PC-3 (cell line): ENCODE measurements around the gene UFL1. TPM values are rescaled to one million over a fixed set of nuclear protein-coding genes. Genes with fewer than 3 reads are reported as not detected.

ENCODE experiments used
- ATAC-seq: fragments of 200-7000 bp; cut with Tn5 transposase; 2 replicates; pipeline ENCODE4 v1.9.1; 2020; ENCODE audit warnings: mild to moderate bottlenecking, moderate library complexity
- BruUV-seq: library from RNA; stranded (reverse); fragments of 400-500 nt; replicated peaks from 2 replicates; lab custom pipeline; 2021; lab: Mats Ljungman, UMichigan
- CTCF ChIA-PET: fragments of 300-600 bp; sonication (Branson Sonifier 250); formaldehyde crosslinking; loops from one replicate; lab custom pipeline; 2022; ENCODE audit warnings: antibody characterized with exemption; lab: Charles Lee
- POLR2A ChIA-PET: fragments of 300-600 bp; sonication (Branson Sonifier 250); formaldehyde crosslinking; loops from one replicate; lab custom pipeline; 2022; ENCODE audit warnings: antibody characterized with exemption; ENCODE audit not compliant: unreplicated experiment; lab: Charles Lee
- DNase-seq: peaks from one replicate; pipeline ENCODE4 v3.0.0-alpha.2; 2015
- H2AFZ ChIP-seq: fragments of 300-600 bp; sonication (generic); 2 replicates; pipeline ENCODE4 v1.6.0; 2016; ENCODE audit warnings: antibody characterized with exemption, low read length
- H3F3A ChIP-seq: fragments of 300-600 bp; sonication (generic); one replicate; pipeline ENCODE4 v1.6.0; 2017; ENCODE audit warnings: antibody characterized with exemption, low read length, control low read depth, mild to moderate bottlenecking; ENCODE audit not compliant: unreplicated experiment
- H3K27ac ChIP-seq: fragments of 300-600 bp; sonication (generic); 2 replicates; pipeline ENCODE4 v1.5.1; 2016; ENCODE audit warnings: mild to moderate bottlenecking, low read length
- H3K27me3 ChIP-seq: fragments of 300-600 bp; sonication (generic); 2 replicates; pipeline ENCODE4 v1.6.1; 2016; ENCODE audit warnings: low read length, mixed read lengths
- H3K36me3 ChIP-seq: fragments of 300-600 bp; sonication (generic); 2 replicates; pipeline ENCODE4 v1.6.1; 2016; ENCODE audit warnings: low read depth, mixed run types, low read length, mixed read lengths
- H3K4me1 ChIP-seq: fragments of 300-600 bp; sonication (generic); 2 replicates; pipeline ENCODE4 v1.5.1; 2016; ENCODE audit warnings: low read length; ENCODE audit not compliant: insufficient read depth
- H3K4me2 ChIP-seq: fragments of 300-600 bp; sonication (generic); 2 replicates; pipeline ENCODE4 v1.6.0; 2016; ENCODE audit warnings: low read length
- H3K4me3 ChIP-seq: fragments of 300-600 bp; sonication (generic); 2 replicates; pipeline ENCODE4 v1.5.1; 2016; ENCODE audit warnings: mild to moderate bottlenecking, low read length, mixed read lengths
- H3K79me2 ChIP-seq: fragments of 300-600 bp; sonication (generic); 2 replicates; pipeline ENCODE4 v1.6.1; 2017; ENCODE audit warnings: low read length, mixed read lengths
- H3K9ac ChIP-seq: fragments of 300-600 bp; sonication (generic); 2 replicates; pipeline ENCODE4 v1.6.0; 2016; ENCODE audit warnings: mild to moderate bottlenecking, low read length
- H3K9me2 ChIP-seq: fragments of 300-600 bp; sonication (generic); replicated peaks from 2 replicates; pipeline ENCODE4 v1.6.1; 2016; ENCODE audit warnings: mixed run types, low read length, mixed read lengths
- H3K9me3 ChIP-seq: fragments of 300-600 bp; sonication (generic); 2 replicates; pipeline ENCODE4 v1.6.1; 2016; ENCODE audit warnings: low read length, mixed read lengths
- H4K20me1 ChIP-seq: fragments of 300-600 bp; sonication (generic); 2 replicates; pipeline ENCODE4 v1.6.1; 2016; ENCODE audit warnings: low read length, mixed read lengths
- EZH2 ChIP-seq: fragments of 300-600 bp; sonication (generic); IDR thresholded peaks from one replicate; pipeline ENCODE4 v1.6.1; 2017; ENCODE audit warnings: antibody characterized with exemption, mild to moderate bottlenecking, low read length; ENCODE audit not compliant: unreplicated experiment
- EZH2phosphoT487 ChIP-seq: fragments of 300-600 bp; sonication (generic); IDR thresholded peaks from 2 replicates; pipeline ENCODE4 v1.6.1; 2018; ENCODE audit warnings: mild to moderate bottlenecking, antibody characterized with exemption, low read length, borderline replicate concordance
- intact Hi-C: fragments of 100-400 bp; cut with micrococcal nuclease; formaldehyde crosslinking; loops from 2 replicates; pipeline ENCODE4 v1.9.0; 2023
- total RNA-seq: library from RNA; depleted of rRNA; stranded (reverse); fragments of >200 nt; gene quantifications from 2 replicates; pipeline ENCODE4 v1.2.3, GENCODE V29; 2014; rRNA removed
- TF ChIP-seq, protein P1 (sequence below): fragments of 300-600 bp; sonication (generic); conservative IDR thresholded peaks from 2 replicates; pipeline ENCODE4 v1.5.1; 2017; ENCODE audit warnings: antibody characterized with exemption, low read depth, mild to moderate bottlenecking, low read length

UFL1 gene
- total RNA-seq, 1 experiment from 2014 or later = 10.4 TPM

DNA sequence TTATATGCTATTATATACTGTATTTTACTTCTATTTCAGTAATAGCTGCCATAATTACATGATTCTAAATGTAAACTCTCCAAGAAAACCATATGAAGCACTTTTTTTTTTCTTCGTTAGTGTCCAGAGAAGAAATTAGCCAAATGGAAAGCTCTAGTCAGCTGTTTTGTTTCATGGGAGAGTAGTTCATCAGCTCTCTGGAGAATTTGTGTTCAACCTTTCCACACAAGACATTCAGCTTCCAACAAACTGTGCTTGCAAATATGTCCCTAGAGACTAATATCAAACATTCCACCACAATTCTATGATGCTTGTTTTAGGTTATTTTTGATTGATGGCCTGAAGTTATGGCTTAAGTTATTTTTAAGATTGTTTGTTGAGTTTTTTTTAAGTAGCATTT, 60.8 kb downstream of the UFL1 start:
- POLR2A ChIA-PET = no interaction called here
- Histone ChIP-seq H3K9me3 (no peaks in the 10 kb centered on the region), H3K79me2 (no peaks in the 10 kb centered on the region), H2AFZ (no peak overlapping the region), H3K36me3 (no peaks in the 10 kb centered on the region), H3K4me3 (no peak overlapping the region), H4K20me1 (no peaks in the 10 kb centered on the region), H3F3A (no peaks in the 10 kb centered on the region), H3K4me2 (no peak overlapping the region), H3K4me1 (no peaks in the 10 kb centered on the region), H3K9ac (no peak overlapping the region), H3K27ac (no peak overlapping the region), H3K9me2 (no peaks in the 10 kb centered on the region), H3K27me3 (peaks cover 36% of the 10 kb centered on the region)
- CTCF ChIA-PET = no interaction called here
- no peak for TF ChIP-seq EZH2phosphoT487
- TF ChIP-seq, protein P1, sequence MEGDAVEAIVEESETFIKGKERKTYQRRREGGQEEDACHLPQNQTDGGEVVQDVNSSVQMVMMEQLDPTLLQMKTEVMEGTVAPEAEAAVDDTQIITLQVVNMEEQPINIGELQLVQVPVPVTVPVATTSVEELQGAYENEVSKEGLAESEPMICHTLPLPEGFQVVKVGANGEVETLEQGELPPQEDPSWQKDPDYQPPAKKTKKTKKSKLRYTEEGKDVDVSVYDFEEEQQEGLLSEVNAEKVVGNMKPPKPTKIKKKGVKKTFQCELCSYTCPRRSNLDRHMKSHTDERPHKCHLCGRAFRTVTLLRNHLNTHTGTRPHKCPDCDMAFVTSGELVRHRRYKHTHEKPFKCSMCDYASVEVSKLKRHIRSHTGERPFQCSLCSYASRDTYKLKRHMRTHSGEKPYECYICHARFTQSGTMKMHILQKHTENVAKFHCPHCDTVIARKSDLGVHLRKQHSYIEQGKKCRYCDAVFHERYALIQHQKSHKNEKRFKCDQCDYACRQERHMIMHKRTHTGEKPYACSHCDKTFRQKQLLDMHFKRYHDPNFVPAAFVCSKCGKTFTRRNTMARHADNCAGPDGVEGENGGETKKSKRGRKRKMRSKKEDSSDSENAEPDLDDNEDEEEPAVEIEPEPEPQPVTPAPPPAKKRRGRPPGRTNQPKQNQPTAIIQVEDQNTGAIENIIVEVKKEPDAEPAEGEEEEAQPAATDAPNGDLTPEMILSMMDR = no peak
- no peak for TF ChIP-seq EZH2
- no TSS peak for BruUV-seq
- DNase-seq = no peak
- ATAC-seq = no peak
- intact Hi-C loops = no loop called here

DNA sequence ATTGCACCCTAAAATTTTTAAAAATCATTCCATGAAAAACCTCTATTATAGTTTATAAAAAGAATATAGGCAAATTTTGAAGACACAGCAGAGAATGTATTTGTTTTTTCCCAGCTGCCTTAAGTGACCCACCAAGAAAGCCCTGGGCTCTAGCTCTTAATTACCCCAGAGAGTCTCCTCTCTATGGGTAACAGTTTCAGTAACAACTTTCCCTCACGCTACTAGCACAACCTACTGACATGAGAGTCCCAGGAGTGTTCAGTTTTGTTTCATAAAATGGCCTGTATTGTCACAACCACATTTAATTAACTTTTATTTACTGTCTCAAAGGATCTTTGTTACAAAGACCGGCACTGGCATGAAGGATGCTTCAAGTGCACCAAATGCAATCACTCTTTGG, 82.8 kb downstream of the UFL1 start:
- H3K4me2 ChIP-seq = no peak overlapping the region
- no peaks in the 10 kb centered on the region for H3K79me2 ChIP-seq
- no peaks in the 10 kb centered on the region for H3K9me3 ChIP-seq
- intact Hi-C loops = no loop called here
- no peak overlapping the region for H3K4me3 ChIP-seq
- H3K27me3 ChIP-seq = peaks cover 33% of the 10 kb centered on the region
- H4K20me1 ChIP-seq = no peaks in the 10 kb centered on the region
- H3K9ac ChIP-seq = no peak overlapping the region
- ATAC-seq = no peak
- H3K36me3 ChIP-seq = no peaks in the 10 kb centered on the region
- ChIA-PET POLR2A (no interaction called here), CTCF (no interaction called here)
- no peak for TF ChIP-seq EZH2
- TF ChIP-seq EZH2phosphoT487 = no peak
- TF ChIP-seq, protein P1 = no peak
- no peaks in the 10 kb centered on the region for H3K4me1 ChIP-seq
- no peak overlapping the region for H3K27ac ChIP-seq
- H3K9me2 ChIP-seq = no peaks in the 10 kb centered on the region
- DNase-seq = no peak
- H3F3A ChIP-seq = no peaks in the 10 kb centered on the region
- BruUV-seq = no TSS peak
- no peak overlapping the region for H2AFZ ChIP-seq

Other genes with a start within 250 kb of the UFL1 start
- not detected in 2 replicates for gene FHL5, start 41.3 kb downstream of the UFL1 start, total RNA-seq